ENCODE results near the gene REX1BD. TPM values are rescaled to one million over a fixed set of nuclear protein-coding genes. Genes with fewer than 3 reads are reported as not detected.
A peak's percentile ranks its signal among the peaks of the same experiment; 100 is the strongest.

REX1BD gene
- total and polyA plus RNA-seq, 2 of the 13 experiments (the other 11 are each of a cell fraction or from before 2014, with no cell fraction given) = 7.5 to 25.4 TPM

DNA sequence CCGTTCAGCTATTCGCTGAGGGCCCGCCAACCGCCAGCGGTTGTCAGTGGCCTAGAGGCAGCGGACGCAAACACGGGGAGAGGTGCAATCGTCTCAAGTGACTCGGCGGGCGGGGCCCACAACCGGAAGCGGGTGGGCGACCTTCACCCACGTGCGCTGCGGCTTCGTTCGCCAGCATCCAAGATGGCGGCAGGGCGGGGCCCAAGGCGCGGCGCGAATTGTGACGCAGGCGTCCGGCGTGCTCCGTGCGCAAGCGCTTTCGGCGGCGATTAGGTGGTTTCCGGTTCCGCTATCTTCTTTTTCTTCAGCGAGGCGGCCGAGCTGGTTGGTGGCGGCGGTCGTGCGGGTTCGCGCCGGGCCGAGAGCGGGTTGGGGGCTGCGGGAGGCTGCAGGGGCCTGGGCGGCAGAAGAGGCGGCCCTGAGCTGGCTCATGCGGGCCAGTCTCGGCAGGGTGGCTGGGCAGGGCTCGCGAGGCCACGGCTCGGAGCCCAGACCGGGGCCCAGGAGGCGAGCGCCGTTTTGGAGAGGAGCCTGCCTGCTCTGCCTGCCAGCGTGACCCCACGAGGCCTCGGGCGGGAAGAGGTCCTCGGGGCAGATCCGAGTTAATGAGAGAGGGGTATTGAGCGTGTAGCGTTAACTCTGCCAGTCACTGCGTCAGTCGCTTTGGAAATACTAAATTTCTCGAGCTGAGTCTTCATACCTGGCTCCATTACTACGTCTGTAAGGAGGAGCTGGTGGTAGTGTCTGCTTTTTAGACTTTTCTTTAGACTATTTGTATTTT lies 16.8 kb upstream of the REX1BD start, which contains the start of gene UBA52 (continued):
- TF ChIP-seq HES4 (CRISPR knock-in tag; IDR thresholded peaks at IDR 0.05; ENCODE audit: borderline replicate concordance) (no peak; the same call in 1 of the 2 replicates), GTF2F1 (IDR thresholded peaks at IDR 0.05; ENCODE audit: low read length) (no peak), ZNF468 (CRISPR knock-in tag; IDR thresholded peaks at IDR 0.05) (no peak), ZSCAN20 (CRISPR knock-in tag; IDR thresholded peaks at IDR 0.05; ENCODE audit: borderline replicate concordance) (0 out of 2 replicates have a peak, but pooled peaks have one; percentile 41), JUND (CRISPR knock-in tag; IDR thresholded peaks at IDR 0.05) (0 out of 2 replicates have a peak, but pooled peaks have one; percentile 36), NR2F1 (CRISPR knock-in tag; IDR thresholded peaks at IDR 0.05) (no peak), ISL2 (CRISPR knock-in tag; IDR thresholded peaks at IDR 0.05) (peak; percentile 53; the same call in 1 of the 2 replicates), HNRNPLL (IDR thresholded peaks at IDR 0.05; ENCODE audit: low read depth, low read length, poor library complexity, severe bottlenecking) (peak; percentile 87), ZNF326 (CRISPR knock-in tag; IDR thresholded peaks at IDR 0.05; ENCODE audit: borderline replicate concordance) (0 out of 2 replicates have a peak, but pooled peaks have one; percentile 70), ZNF761 (CRISPR knock-in tag; conservative IDR thresholded peaks at IDR 0.05) (peak; percentile 63; the same call in 1 of the 2 replicates), ZBTB38 (CRISPR knock-in tag; IDR thresholded peaks at IDR 0.05) (peak; percentile 87), SNAI1 (CRISPR knock-in tag; IDR thresholded peaks at IDR 0.05; ENCODE audit: borderline replicate concordance) (peak; percentile 30; the same call in 1 of the 2 replicates), TAF1 (CRISPR knock-in tag; IDR thresholded peaks at IDR 0.05) (peak; percentile 91), NR1H2 (CRISPR knock-in tag; IDR thresholded peaks at IDR 0.05; ENCODE audit: borderline replicate concordance, low read depth) (no peak), ZNF564 (CRISPR knock-in tag; IDR thresholded peaks at IDR 0.05) (peak; percentile 92), ZNF138 (CRISPR knock-in tag; IDR thresholded peaks at IDR 0.05; ENCODE audit: low read depth) (0 out of 2 replicates have a peak, but pooled peaks have one; percentile 78), ZNF879 (CRISPR knock-in tag; IDR thresholded peaks at IDR 0.05) (peak; percentile 83; the same call in 1 of the 2 replicates)
- TF ChIP-seq, protein P1, sequence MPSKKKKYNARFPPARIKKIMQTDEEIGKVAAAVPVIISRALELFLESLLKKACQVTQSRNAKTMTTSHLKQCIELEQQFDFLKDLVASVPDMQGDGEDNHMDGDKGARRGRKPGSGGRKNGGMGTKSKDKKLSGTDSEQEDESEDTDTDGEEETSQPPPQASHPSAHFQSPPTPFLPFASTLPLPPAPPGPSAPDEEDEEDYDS (CRISPR knock-in tag; IDR thresholded peaks at IDR 0.05) = peak; percentile 82
- TF ChIP-seq, protein P2, sequence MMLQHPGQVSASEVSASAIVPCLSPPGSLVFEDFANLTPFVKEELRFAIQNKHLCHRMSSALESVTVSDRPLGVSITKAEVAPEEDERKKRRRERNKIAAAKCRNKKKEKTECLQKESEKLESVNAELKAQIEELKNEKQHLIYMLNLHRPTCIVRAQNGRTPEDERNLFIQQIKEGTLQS (CRISPR knock-in tag; IDR thresholded peaks at IDR 0.05) = peak; percentile 9; the same call in 1 of the 2 replicates
- TF ChIP-seq, protein P3, sequence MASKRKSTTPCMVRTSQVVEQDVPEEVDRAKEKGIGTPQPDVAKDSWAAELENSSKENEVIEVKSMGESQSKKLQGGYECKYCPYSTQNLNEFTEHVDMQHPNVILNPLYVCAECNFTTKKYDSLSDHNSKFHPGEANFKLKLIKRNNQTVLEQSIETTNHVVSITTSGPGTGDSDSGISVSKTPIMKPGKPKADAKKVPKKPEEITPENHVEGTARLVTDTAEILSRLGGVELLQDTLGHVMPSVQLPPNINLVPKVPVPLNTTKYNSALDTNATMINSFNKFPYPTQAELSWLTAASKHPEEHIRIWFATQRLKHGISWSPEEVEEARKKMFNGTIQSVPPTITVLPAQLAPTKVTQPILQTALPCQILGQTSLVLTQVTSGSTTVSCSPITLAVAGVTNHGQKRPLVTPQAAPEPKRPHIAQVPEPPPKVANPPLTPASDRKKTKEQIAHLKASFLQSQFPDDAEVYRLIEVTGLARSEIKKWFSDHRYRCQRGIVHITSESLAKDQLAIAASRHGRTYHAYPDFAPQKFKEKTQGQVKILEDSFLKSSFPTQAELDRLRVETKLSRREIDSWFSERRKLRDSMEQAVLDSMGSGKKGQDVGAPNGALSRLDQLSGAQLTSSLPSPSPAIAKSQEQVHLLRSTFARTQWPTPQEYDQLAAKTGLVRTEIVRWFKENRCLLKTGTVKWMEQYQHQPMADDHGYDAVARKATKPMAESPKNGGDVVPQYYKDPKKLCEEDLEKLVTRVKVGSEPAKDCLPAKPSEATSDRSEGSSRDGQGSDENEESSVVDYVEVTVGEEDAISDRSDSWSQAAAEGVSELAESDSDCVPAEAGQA (IDR thresholded peaks at IDR 0.05; ENCODE audit: low read depth) = peak; percentile 100
- TF ChIP-seq, protein P3 (CRISPR knock-in tag; IDR thresholded peaks at IDR 0.05; ENCODE audit: borderline replicate concordance) = no peak
